Measurements from ENCODE around the gene KLHDC4.
"Not testable (repeated sequence)": the region's sequence is repeated elsewhere in the genome, so short reads cannot be mapped to it uniquely, and the experiment has no call there.

Gene KLHDC4

GRCh38 chr16:87742781-87743490, 22.9 kb downstream of the KLHDC4 start:
- DNase-seq (ENCODE audit: low read depth) = no peak

DNA sequence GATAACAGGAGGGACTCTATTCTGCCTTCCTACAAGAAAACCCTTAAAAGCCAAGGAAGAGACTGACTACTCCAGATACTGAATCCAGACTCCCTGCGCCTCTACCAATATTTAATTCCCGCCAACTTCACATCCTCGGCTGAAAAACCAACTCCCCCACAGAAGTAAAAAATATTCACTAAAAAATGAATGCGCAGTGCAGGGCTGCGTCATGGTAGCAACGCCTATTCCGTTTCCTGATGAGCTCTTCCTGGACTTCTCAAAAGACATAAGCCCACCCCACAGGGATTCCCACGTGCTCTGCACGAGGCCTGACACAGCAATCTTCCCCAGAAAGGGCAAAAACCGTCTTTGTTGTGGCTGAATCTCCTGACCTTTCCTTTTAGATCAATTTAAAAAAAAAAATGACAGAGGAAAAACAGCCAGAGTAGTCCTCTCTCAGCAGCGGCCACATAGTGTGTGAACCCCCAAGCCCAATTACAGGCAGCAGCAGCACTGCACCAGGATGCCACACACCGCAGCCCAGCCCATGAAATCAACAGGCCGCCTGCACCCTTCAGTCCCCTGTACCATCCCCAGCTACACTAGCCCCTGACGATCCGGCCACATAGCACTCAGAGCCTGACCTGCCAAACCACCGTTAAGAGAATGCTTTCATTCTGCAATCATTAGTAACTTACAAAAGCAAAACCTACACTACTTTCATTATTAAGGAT, 23.9 kb downstream of the KLHDC4 start:
- DNase-seq (ENCODE audit: low read depth) = no peak

DNA sequence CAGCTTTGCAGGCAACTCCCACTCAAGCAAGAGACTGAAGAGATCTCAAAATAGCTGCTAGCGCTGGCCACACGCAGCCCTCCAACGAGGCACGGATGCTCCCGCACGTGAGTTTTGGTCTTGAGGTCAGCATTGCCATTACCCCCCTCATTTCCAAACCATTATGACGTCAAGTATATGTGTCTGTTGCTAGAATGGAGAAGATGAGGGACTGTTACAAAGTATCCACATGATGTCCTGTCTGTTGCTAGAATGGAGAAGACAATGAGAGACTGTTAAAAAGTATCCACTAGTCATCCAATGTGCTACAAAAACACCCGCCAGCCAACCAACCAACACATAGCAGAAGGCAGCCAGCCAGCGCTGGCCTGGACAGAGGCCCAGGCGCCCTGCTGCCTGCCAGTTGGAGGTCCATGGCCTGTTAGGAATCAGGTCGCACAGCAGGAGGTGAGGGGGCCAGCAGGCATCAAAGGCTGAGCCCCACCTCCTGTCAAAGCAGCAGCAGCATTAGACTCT, 24.8 kb downstream of the KLHDC4 start:
- DNase-seq (ENCODE audit: low read depth) = no peak

DNA sequence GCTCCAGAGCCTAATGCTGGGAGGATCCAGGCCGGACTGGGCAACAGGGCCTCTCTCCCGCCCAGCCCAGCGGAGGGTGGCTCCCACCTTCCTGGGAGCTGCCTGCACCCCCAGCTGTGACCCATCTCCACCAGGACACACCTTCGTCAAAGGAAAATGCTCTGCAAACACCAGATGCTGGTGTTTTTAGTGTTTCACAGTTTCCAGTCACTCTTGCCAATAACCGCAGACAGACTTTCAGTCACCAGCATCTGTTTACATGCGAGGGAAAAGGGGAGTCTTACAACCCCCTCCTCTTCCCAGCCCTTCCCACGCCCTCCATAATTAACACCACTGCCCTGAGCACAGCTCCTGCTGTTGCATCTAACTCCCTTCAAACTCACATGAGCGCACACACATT, 25.3 kb downstream of the KLHDC4 start:
- no peak for DNase-seq (ENCODE audit: low read depth)

DNA sequence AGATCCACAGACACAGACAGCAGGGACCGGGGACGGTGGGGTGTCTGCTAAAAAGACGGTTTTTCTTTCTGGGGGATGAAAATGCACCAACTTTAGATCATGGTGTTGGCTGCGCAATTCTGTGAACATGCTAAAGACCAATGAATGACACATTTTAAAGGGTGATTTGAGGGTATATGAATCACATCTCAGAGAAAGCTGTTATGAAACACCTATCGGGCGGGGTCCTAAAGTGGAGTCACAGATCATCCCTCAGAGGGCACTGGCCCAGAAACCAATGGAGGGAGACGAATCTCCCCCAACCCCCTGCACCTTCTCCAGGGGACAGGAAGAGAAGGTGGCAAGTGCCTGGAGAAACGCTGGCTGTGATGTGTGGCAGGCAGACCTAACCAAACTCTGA, 26.0 kb downstream of the KLHDC4 start:
- DNase-seq (ENCODE audit: low read depth) = no peak

DNA sequence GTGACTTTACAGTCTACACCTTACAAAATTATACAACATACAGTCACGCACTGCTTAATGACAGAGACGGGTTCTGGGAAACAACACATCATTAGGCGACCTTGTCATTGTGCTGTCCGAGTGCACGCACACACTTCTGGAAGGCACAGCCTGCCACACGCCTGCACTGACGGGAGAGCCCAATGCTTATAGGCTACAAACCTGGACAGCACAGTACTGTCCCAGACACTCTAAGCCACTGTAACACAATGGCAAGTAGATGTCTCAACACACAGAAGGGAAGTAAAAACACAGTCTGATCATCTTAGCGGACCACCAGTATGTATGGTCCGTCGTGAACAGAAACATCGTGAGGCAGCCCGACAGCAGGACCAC, 29.8 kb downstream of the KLHDC4 start:
- DNase-seq (ENCODE audit: low read depth) = no peak

- DNase-seq (ENCODE audit: low read depth) = no peak
Observed at GRCh38 chr16:87735270-87736007, 30.3 kb downstream of the KLHDC4 start.

DNA sequence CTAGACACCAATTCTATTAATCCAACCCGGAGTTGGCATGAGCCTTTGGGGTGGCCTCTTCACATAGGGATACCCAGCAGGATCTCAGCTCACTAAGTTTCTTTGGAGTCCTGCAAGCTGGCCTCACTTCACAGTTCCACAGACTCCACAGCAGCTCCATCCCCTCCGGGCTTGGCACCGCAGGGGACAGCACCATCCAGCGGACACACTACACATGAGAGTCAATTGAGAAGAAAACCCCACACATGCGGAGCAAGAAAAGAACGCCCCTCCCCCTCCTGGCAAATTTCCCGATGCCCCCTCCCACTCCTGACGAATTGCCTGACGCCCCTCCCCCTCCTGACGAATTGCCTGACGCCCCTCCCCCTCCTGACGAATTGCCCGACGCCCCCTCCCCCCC, 31.1 kb downstream of the KLHDC4 start:
- no peak for DNase-seq (ENCODE audit: low read depth)

DNA sequence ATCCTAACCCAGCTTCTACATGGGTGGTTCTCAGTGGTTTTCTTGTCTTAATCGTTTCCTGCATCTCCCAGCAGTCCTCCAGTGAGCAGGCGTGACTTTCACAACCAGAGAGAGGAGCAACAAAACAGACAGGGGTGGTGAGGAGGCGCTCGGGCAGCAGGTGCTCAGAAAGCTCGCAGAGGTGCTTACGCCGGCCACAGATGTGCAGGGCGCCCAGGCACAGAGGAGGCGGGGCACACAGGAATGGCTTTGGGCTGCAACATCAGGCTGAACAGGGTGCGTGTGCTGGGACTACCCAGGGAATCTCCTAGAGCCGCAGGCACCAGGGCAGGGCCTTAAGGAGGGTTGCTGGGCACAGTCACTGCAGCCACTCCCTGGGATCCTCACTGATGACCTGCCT, 32.6 kb downstream of the KLHDC4 start:
- DNase-seq (ENCODE audit: low read depth) = no peak

- DNase-seq (ENCODE audit: low read depth) = no peak
Observed at GRCh38 chr16:87731607-87732006, 34.2 kb downstream of the KLHDC4 start.

GRCh38 chr16:87729266-87729954, 36.4 kb downstream of the KLHDC4 start:
- DNase-seq (ENCODE audit: low read depth) = no peak

GRCh38 chr16:87728026-87728425, 37.8 kb downstream of the KLHDC4 start:
- no peak for DNase-seq (ENCODE audit: low read depth)

- no peak for DNase-seq (ENCODE audit: low read depth)
Observed at GRCh38 chr16:87727346-87727745, 38.4 kb downstream of the KLHDC4 start.

DNA sequence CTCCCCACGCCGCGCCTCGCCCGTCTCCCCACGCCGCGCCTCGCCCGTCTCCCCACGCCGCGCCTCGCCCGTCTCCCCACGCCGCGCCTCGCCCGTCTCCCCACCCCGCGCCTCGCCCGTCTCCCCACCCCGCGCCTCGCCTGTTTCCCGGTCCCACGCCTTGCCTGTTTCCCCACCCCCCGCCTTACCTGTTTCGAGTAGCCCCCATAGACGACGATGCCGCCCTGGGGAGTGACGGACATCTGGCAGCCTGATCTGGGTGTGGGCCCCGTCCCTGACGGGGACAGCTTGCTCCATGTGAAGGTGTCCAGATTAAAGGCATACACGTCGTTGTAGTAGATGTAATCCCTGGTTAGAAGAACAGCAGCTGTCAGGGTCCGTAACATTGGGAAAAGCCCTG, 39.2 kb downstream of the KLHDC4 start:
- DNase-seq (ENCODE audit: low read depth) = not testable (repeated sequence)

GRCh38 chr16:87725596-87726235, 40.1 kb downstream of the KLHDC4 start:
- no peak for DNase-seq (ENCODE audit: low read depth)

GRCh38 chr16:87724490-87725291, 41.1 kb downstream of the KLHDC4 start:
- no peak for DNase-seq (ENCODE audit: low read depth)

DNA sequence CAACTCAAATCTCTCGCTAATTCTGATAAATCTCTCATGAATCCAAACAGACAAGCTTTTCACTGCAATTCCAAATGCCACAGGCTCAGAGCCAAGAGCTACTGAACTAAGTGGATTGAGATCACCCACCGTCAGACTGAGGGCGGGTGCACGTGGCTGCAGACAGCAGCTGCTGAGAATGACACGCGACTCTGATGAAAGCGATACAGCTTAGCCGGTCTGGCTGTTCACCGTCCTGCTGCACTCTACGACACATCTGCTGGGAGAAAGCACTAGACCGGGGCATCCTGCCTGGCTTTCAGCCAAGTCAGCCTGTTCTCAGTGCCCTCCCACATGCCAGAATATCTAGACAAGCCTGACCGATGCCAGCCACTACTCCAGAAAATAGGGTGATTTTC, 42.6 kb downstream of the KLHDC4 start:
- no peak for DNase-seq (ENCODE audit: low read depth)

DNA sequence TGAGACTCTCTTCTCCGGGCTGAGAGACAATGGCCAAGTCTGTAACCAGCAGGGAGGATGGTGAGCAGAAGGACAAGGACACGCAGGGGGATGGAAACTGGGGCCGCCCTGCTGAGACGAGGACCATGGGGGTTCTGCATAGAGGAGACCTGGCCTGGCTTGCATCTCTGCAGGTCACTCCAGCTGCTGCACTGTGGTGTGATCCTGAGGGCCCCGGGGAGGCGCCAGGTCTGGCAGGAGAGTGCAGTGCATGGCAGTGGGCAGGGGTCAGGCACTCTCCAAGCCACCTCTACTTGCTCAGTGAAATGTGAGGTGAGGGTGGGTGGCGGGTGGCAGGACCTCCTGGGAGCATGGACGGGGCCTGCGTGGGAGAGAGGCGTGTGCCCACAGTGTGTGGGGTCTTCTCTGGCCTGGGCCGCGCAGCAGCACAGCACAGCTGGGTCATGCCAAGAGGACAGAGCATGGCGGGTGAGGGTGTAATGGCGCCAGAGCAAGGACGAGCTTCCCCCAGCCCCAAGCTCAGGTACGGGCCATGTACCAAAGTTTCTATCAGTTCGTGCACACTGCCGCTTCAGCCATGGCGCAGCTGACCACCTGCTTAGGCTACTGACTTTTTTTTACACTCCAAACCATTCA, 43.1 kb downstream of the KLHDC4 start:
- DNase-seq (ENCODE audit: low read depth) = no peak

DNA sequence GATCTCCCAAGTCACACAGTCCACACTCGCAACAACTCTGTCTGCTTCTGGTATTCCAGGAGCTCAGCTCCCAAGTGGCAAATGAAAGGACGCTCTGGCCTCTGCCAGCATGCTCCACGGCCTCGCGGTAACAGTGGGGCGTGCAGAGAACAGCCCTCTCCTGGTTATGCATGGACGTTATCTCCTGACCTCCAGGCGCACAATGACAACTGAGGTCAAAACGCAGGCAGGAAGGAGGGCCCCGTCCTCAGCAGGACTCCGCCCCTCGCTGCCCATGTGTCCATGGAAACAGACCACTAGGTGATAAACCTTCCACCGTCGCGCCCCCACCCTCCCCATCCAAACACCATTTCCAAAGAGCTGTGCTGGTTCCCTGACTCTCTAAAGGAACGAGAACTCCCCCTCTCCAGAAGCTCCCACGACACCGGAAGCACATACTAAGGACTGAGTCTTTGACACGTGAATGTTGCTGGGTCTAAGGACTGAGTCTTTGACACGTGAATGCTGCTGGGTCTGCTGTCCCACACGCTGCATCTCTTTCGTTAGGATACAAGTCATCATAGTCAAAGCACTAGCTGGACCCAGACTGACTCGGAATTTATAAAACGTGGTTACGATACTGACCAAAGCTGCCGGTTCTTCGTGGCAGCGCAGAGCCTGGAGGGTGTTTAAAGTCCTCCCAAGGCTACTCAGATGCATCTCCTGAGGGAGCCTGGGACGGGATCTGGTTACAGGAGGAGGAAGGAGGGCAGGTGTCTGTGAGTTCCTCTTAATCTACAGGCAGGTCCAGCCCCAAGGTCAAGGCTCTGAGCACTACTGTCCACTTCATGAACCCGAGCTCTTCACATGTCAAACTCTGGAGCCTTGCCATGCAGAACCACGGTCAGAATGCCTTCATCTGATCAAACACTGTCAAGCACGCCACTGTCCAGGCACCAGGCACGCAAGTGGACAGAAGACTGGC, 43.9 kb downstream of the KLHDC4 start:
- no peak for DNase-seq (ENCODE audit: low read depth)
